Measurements from ENCODE around the gene VTI1B. TPM values are rescaled to one million over a fixed set of nuclear protein-coding genes. Genes with fewer than 3 reads are reported as not detected.

Gene VTI1B
- total RNA-seq (79.4 and 90.0 TPM in 2 replicates), polyA plus RNA-seq (23.1 and 23.8 TPM in 2 replicates), polyA minus RNA-seq (27.3 and 35.1 TPM in 2 replicates), Bru-seq, nascent RNA (percentile 79 among the genes with signal in this experiment), BruChase-seq, experiment 1, labeled RNA remaining after a 6-hour chase (percentile 93 among the genes with signal in this experiment), BruChase-seq, experiment 2, labeled RNA remaining after a 2-hour chase (percentile 82 among the genes with signal in this experiment)
- 47.0 and 50.6 TPM in 2 replicates for polyA plus RNA-seq (2011; cell fraction: cytosol; rRNA removed)
- polyA plus RNA-seq (2011; cell fraction: nucleus; rRNA removed): 24.4 and 26.8 TPM in 2 replicates
- polyA plus RNA-seq (2012): 84.2 and 85.4 TPM in 2 replicates
- polyA minus RNA-seq (2011; cell fraction: cytosol; rRNA and poly(A)+ RNA removed): 28.4 TPM
- polyA minus RNA-seq (2011; cell fraction: nucleus; rRNA and poly(A)+ RNA removed): 18.1 and 37.2 TPM in 2 replicates
- long read RNA-seq, full-length matches to known transcripts: 120 of 144 reads
- long read RNA-seq, partial matches to known transcripts: 3 of 144 reads
- long read RNA-seq, other reads (novel, unspliced or antisense): 21 of 144 reads

GRCh38 chr14:67674480-67675218 lies at the start of gene VTI1B:
VTI1B (minus strand) TSS chr14:67674632; CDS start chr14:67674489, 143 bp downstream.
- CTCF ChIA-PET: interaction anchor here (0.7 to 15.5 kb wide), 10 partner anchors 8 to 75 kb away, joined by 3 to 437 read pairs (median 6); partner anchors contain the start of genes ARG2, PIGH, RDH11 and RDH12
- intact Hi-C loops (cut with micrococcal nuclease): loop anchor here (1.0 to 2.0 kb wide), 2 partner anchors 21 to 30 kb away; partner anchors contain the start of gene RDH11
- TF ChIP-seq POLR2AphosphoS5 (IDR thresholded peaks at IDR 0.05; ENCODE audit: insufficient read depth, low read depth, low read length): peak; percentile 81
- no peak for TF ChIP-seq MAX (IDR thresholded peaks at IDR 0.05; ENCODE audit: insufficient read depth, insufficient read length)
- peak; percentile 69 for TF ChIP-seq POLR2A (IDR thresholded peaks at IDR 0.05; ENCODE audit: low read depth, low read length)
- TF ChIP-seq MYC (IDR thresholded peaks at IDR 0.05; ENCODE audit: low read depth, low read length): no peak
- Histone ChIP-seq H3K27ac (ENCODE audit: insufficient read depth, low read depth, low read length) (peak within 1 kb of the TSS; percentile 83), H3K9me1 (replicated peaks; ENCODE audit: control insufficient read depth, extremely low read depth, insufficient read depth, low read length) (no peaks in the 10 kb centered on the region), H3K27me3 (ENCODE audit: control insufficient read depth in 2 of 2, insufficient read depth in 2 of 2, low read length in 2 of 2) (no peaks in the 10 kb centered on the region), H3K4me1 (ENCODE audit: control insufficient read depth, extremely low read depth, insufficient read depth, low read length) (peaks cover 18% of the 10 kb centered on the region), H3K9ac (replicated peaks; ENCODE audit: extremely low read depth, insufficient read depth, low read length) (peak within 1 kb of the TSS; percentile 94), H3K79me2 (ENCODE audit: control insufficient read depth, insufficient read depth, low read length) (peaks cover 44% of the 10 kb centered on the region), H2AFZ (ENCODE audit: low read depth, low read length) (peak within 1 kb of the TSS; percentile 94), H3K4me3 (replicated peaks in 1 of 3; ENCODE audit: insufficient read depth in 1 of 3, low read depth in 1 of 3, low read length in 3 of 3) (peak within 1 kb of the TSS; percentile 88 to 99 (median 97)), H3K36me3 (ENCODE audit: control insufficient read depth in 2 of 2, extremely low read depth in 1 of 2, insufficient read depth in 2 of 2, low read length in 2 of 2) (peaks cover 2% of the 10 kb centered on the region in 2 experiments), H3K9me3 (replicated peaks; ENCODE audit: control insufficient read depth, insufficient read depth, low read length) (no peaks in the 10 kb centered on the region), H3K4me2 (ENCODE audit: insufficient read depth, low read length) (peak within 1 kb of the TSS; percentile 98), H4K20me1 (replicated peaks; ENCODE audit: control insufficient read depth, extremely low read depth, insufficient read depth, low read length) (peaks cover 5% of the 10 kb centered on the region)
- DNase-seq (ENCODE audit: low read depth, low spot score): peak; percentile 88
- POLR2A ChIA-PET: interaction anchor here (0.9 kb wide), 1 partner anchor 75 kb away, joined by 3 read pairs; the partner anchor contains the start of gene PIGH
- dilution Hi-C loops (cut with MboI; ENCODE audit: extremely low pct_ligation_motif_present, low sequenced_read_pairs): no loop called here
- BruUV-seq (replicated peaks): no TSS peak
- peak; percentile 78 for FAIRE-seq

Measured in endothelial cell of umbilical vein (primary cell).